Body of pancreas (tissue), 4 donors: ENCODE results near the gene CPZ. TPM values are rescaled to one million over a fixed set of nuclear protein-coding genes. Genes with fewer than 3 reads are reported as not detected.
"Not testable (repeated sequence)": the region's sequence is repeated elsewhere in the genome, so short reads cannot be mapped to it uniquely, and the experiment has no call there.

ENCODE experiments used
- ATAC-seq: fragments of 150-250 bp; one replicate; pipeline ENCODE4 v1.9.1; 2016
- DNase-seq, 4 donors: peaks; one replicate each; pipeline ENCODE4 v3.0.0-alpha.2; 2019
- H3K27ac ChIP-seq, 4 donors: fragments of 200-600 bp; sonication (generic); 1 replicate in 3 of 4; 2 replicates in 1 of 4; pipeline versions ENCODE4 v1.5.1 to v1.6.1; 2016 to 2019; ENCODE audit warnings: mild to moderate bottlenecking in 1 of 4, mixed read lengths in 1 of 4, moderate library complexity in 1 of 4
- H3K27me3 ChIP-seq, 2 donors: fragments of 200-600 bp; sonication (generic); one replicate each; pipeline ENCODE4 v1.6.0; 2016; ENCODE audit warnings: mild to moderate bottlenecking in 1 of 2
- H3K36me3 ChIP-seq, 2 donors: fragments of 200-600 bp; sonication (generic); replicated peaks in 1 of 2; 2 replicates each; pipeline ENCODE4 v1.5.1; 2016; ENCODE audit warnings: low read depth in 2 of 2; ENCODE audit not compliant: insufficient read depth in 1 of 2
- H3K4me1 ChIP-seq: fragments of 200-600 bp; sonication (generic); one replicate; pipeline ENCODE4 v1.6.0; 2016
- H3K4me3 ChIP-seq, 2 donors: fragments of 200-600 bp; sonication (generic); 1 replicate in 1 of 2; 2 replicates in 1 of 2; pipeline ENCODE4 v1.5.1; 2016 to 2019
- H3K9me3 ChIP-seq, 3 donors: fragments of 200-600 bp; sonication (generic); 1 replicate in 2 of 3; 2 replicates in 1 of 3; pipeline ENCODE4 v1.5.1; 2016
- CTCF ChIP-seq, 7 experiments: fragments of 450-650 bp in 4 of 7; fragments of 200-600 bp in 3 of 7; sonication (generic) in 3 of 7; IDR thresholded peaks; one replicate each; pipeline ENCODE4 v1.5.1; 2016 to 2019; ENCODE audit warnings: antibody characterized with exemption in 7 of 7
- POLR2A ChIP-seq, 3 donors: fragments of 450-650 bp; IDR thresholded peaks; one replicate each; pipeline ENCODE4 v1.6.1; 2016; ENCODE audit warnings: antibody characterized with exemption in 3 of 3, mild to moderate bottlenecking in 2 of 3
- WGBS, 2 donors: methylation state at CpG; one replicate each; pipeline ENCODE4 v1.1.5; 2017; 5-methylcytosine and 5-hydroxymethylcytosine counted together
- intact Hi-C: fragments of 100-400 bp; cut with DNase I; formaldehyde crosslinking; loops from one replicate; pipeline ENCODE4 v1.15.1; 2023
- total RNA-seq, 2 donors: library from RNA; depleted of rRNA; stranded (reverse); fragments of >200 nt; gene quantifications; one replicate each; pipeline ENCODE4 v1.1.0, GENCODE V29; 2016

CPZ gene
- total RNA-seq, 2 donors from 2014 or later, result 0.66 to 0.78 TPM

GRCh38 chr4:8653326-8654000 lies 60.9 kb downstream of the CPZ start:
- WGBS, 2 donors, result 67 to 72% methylated on average over 12 to 22 of the region's 22 CpGs
- no peaks in the 10 kb centered on the region for H3K36me3 ChIP-seq
- H3K9me3 ChIP-seq, result no peaks in the 10 kb centered on the region
- ATAC-seq (no peak), DNase-seq (no peak)
- no peak overlapping the region for H3K4me3 ChIP-seq
- intact Hi-C loops, result no loop called here
- no peaks in the 10 kb centered on the region for H3K4me1 ChIP-seq
- no peak for TF ChIP-seq POLR2A (IDR thresholded peaks at IDR 0.05)
- no peak for TF ChIP-seq CTCF (IDR thresholded peaks at IDR 0.05)
- no peaks in the 10 kb centered on the region for H3K27me3 ChIP-seq
- no peak overlapping the region for H3K27ac ChIP-seq

GRCh38 chr4:8654139-8654538 lies 61.6 kb downstream of the CPZ start:
- H3K9me3 ChIP-seq, H3K27ac ChIP-seq, ATAC-seq, intact Hi-C loops, H3K4me1 ChIP-seq, H3K27me3 ChIP-seq, H3K36me3 ChIP-seq, DNase-seq, H3K4me3 ChIP-seq: not testable (repeated sequence)
- 75 to 87% methylated on average over 5 of the region's 5 CpGs for WGBS, 2 donors

GRCh38 chr4:8655411-8656184 lies 63.0 kb downstream of the CPZ start:
- Histone ChIP-seq H3K4me3 (no peak overlapping the region), H3K27ac (no peak overlapping the region), H3K27me3 (no peaks in the 10 kb centered on the region), H3K9me3 (no peaks in the 10 kb centered on the region), H3K4me1 (no peaks in the 10 kb centered on the region), H3K36me3 (no peaks in the 10 kb centered on the region)
- intact Hi-C loops, result no loop called here
- no peak for TF ChIP-seq CTCF (IDR thresholded peaks at IDR 0.05)
- TF ChIP-seq POLR2A (IDR thresholded peaks at IDR 0.05), result no peak
- WGBS, 2 donors, result 75 to 77% methylated on average over 21 to 25 of the region's 25 CpGs
- ATAC-seq (no peak), DNase-seq (no peak)

GRCh38 chr4:8656185-8656517 lies 63.6 kb downstream of the CPZ start:
- no peak for TF ChIP-seq POLR2A (IDR thresholded peaks at IDR 0.05)
- no peak for TF ChIP-seq CTCF (IDR thresholded peaks at IDR 0.05)
- ATAC-seq (no peak), DNase-seq (no peak)
- Histone ChIP-seq H3K27me3 (no peaks in the 10 kb centered on the region), H3K36me3 (no peaks in the 10 kb centered on the region), H3K9me3 (no peaks in the 10 kb centered on the region), H3K4me1 (no peaks in the 10 kb centered on the region), H3K4me3 (no peak overlapping the region), H3K27ac (no peak overlapping the region)
- 77 to 80% methylated on average over 9 to 11 of the region's 11 CpGs for WGBS, 2 donors
- intact Hi-C loops, result no loop called here

GRCh38 chr4:8656711-8657380 lies 64.3 kb downstream of the CPZ start:
- H3K27ac ChIP-seq, result no peak overlapping the region
- H3K9me3 ChIP-seq, result no peaks in the 10 kb centered on the region
- 63 to 65% methylated on average over 13 to 17 of the region's 17 CpGs for WGBS, 2 donors
- H3K4me1 ChIP-seq, result no peaks in the 10 kb centered on the region
- no peak for ATAC-seq
- no peaks in the 10 kb centered on the region for H3K36me3 ChIP-seq
- no peak overlapping the region for H3K4me3 ChIP-seq
- TF ChIP-seq POLR2A (IDR thresholded peaks at IDR 0.05) (no peak), CTCF (IDR thresholded peaks at IDR 0.05) (no peak)
- intact Hi-C loops, result no loop called here
- no peak for DNase-seq
- H3K27me3 ChIP-seq, result no peaks in the 10 kb centered on the region
